ENCODE data around the gene RASGEF1C.

GRCh38 chr5:180079702-180080466, 129.1 kb downstream of the RASGEF1C start:
- TF ChIP-seq CTCF (conservative IDR thresholded peaks at IDR 0.05; ENCODE audit: low read length) (no peak), EZH2phosphoT487 (IDR thresholded peaks at IDR 0.05; ENCODE audit: borderline replicate concordance) (no peak)
